Thyroid gland (tissue), 4 donors: ENCODE results near the gene NDC80. TPM values are rescaled to one million over a fixed set of nuclear protein-coding genes. Genes with fewer than 3 reads are reported as not detected.

Experiments
- DNase-seq, 2 donors: peaks; one replicate each; pipeline ENCODE4 v3.0.0-alpha.2; 2019
- H3K27ac ChIP-seq, 3 donors: fragments of 200-600 bp; sonication (generic); 1 replicate in 2 of 3; 2 replicates in 1 of 3; pipeline ENCODE4 v1.5.1; 2016 to 2019; ENCODE audit warnings: mild to moderate bottlenecking in 1 of 3, moderate library complexity in 1 of 3
- H3K27me3 ChIP-seq: fragments of 200-600 bp; sonication (generic); one replicate; pipeline ENCODE4 v1.5.1; 2019
- H3K36me3 ChIP-seq, 2 donors: fragments of 200-600 bp; sonication (generic); one replicate each; pipeline ENCODE4 v1.5.1; 2016 to 2019
- H3K4me1 ChIP-seq, 2 donors: fragments of 200-600 bp; sonication (generic); one replicate each; pipeline ENCODE4 v1.5.1; 2017 to 2019
- H3K4me3 ChIP-seq, 3 donors: fragments of 200-600 bp; sonication (generic); replicated peaks in 1 of 3; 1 replicate in 2 of 3; 2 replicates in 1 of 3; pipeline ENCODE4 v1.5.1; 2016; ENCODE audit warnings: mild to moderate bottlenecking in 1 of 3
- H3K9me3 ChIP-seq: fragments of 200-600 bp; sonication (generic); one replicate; pipeline ENCODE4 v1.5.1; 2017
- CTCF ChIP-seq, 6 experiments: fragments of 200-600 bp in 3 of 6; fragments of 450-650 bp in 3 of 6; sonication (generic) in 3 of 6; IDR thresholded peaks; one replicate each; pipeline ENCODE4 v1.5.1; 2016 to 2019; ENCODE audit warnings: antibody characterized with exemption in 6 of 6, mild to moderate bottlenecking in 2 of 6, inconsistent platforms in 1 of 6, moderate library complexity in 1 of 6
- POLR2A ChIP-seq, 2 donors: fragments of 450-650 bp; IDR thresholded peaks; one replicate each; pipeline ENCODE4 v1.6.1; 2017; ENCODE audit warnings: antibody characterized with exemption in 2 of 2, mild to moderate bottlenecking in 2 of 2, moderate library complexity in 1 of 2
- WGBS, 2 donors: methylation state at CpG; one replicate each; pipeline ENCODE4 v1.1.5; 2017; 5-methylcytosine and 5-hydroxymethylcytosine counted together
- intact Hi-C: fragments of 100-400 bp; cut with DNase I; formaldehyde crosslinking; loops from one replicate; pipeline ENCODE4 v1.15.1; 2023
- total RNA-seq, 4 donors: library from RNA; depleted of rRNA; stranded (reverse); fragments of >200 nt; gene quantifications; one replicate each; pipeline ENCODE4 v1.2.3, GENCODE V29; 2016

Gene NDC80
- total RNA-seq, 4 donors from 2014 or later = 0.33 to 1.4 (median 0.81) TPM; not detected in 1

- H3K27ac ChIP-seq = no peak overlapping the region
- H3K4me1 ChIP-seq = no peaks in the 10 kb centered on the region
- H3K27me3 ChIP-seq = no peaks in the 10 kb centered on the region
- TF ChIP-seq POLR2A (IDR thresholded peaks at IDR 0.05) (no peak), CTCF (IDR thresholded peaks at IDR 0.05) (no peak)
- WGBS, 2 donors = 95 to 97% methylated on average over 2 of the region's 2 CpGs
- H3K9me3 ChIP-seq = no peaks in the 10 kb centered on the region
- H3K4me3 ChIP-seq = no peak overlapping the region
- no peaks in the 10 kb centered on the region for H3K36me3 ChIP-seq
- intact Hi-C loops = no loop called here
- DNase-seq = no peak
These were observed 38.6 kb upstream of the NDC80 start for GRCh38 chr18:2532797-2533196.

GRCh38 chr18:2534906-2535305 lies 36.5 kb upstream of the NDC80 start:
- Histone ChIP-seq H3K9me3 (no peaks in the 10 kb centered on the region), H3K4me1 (no peaks in the 10 kb centered on the region), H3K4me3 (no peak overlapping the region), H3K27ac (no peak overlapping the region), H3K27me3 (no peaks in the 10 kb centered on the region), H3K36me3 (no peaks in the 10 kb centered on the region)
- DNase-seq = no peak
- intact Hi-C loops = no loop called here
- 49 to 71% methylated on average over 1 of the region's 1 CpG for WGBS, 2 donors
- TF ChIP-seq CTCF (IDR thresholded peaks at IDR 0.05) = no peak
- no peak for TF ChIP-seq POLR2A (IDR thresholded peaks at IDR 0.05)

- no peaks in the 10 kb centered on the region for H3K4me1 ChIP-seq
- TF ChIP-seq POLR2A (IDR thresholded peaks at IDR 0.05) (no peak), CTCF (IDR thresholded peaks at IDR 0.05) (no peak)
- H3K27ac ChIP-seq = no peak overlapping the region
- no peak overlapping the region for H3K4me3 ChIP-seq
- intact Hi-C loops = no loop called here
- H3K27me3 ChIP-seq = no peaks in the 10 kb centered on the region
- no peaks in the 10 kb centered on the region for H3K9me3 ChIP-seq
- 95 to 100% methylated on average over 1 of the region's 1 CpG for WGBS, 2 donors
- no peak for DNase-seq
- H3K36me3 ChIP-seq = no peaks in the 10 kb centered on the region
These were observed 35.9 kb upstream of the NDC80 start for GRCh38 chr18:2535419-2535910.

GRCh38 chr18:2536063-2536462 lies 35.3 kb upstream of the NDC80 start:
- TF ChIP-seq CTCF (IDR thresholded peaks at IDR 0.05) (no peak), POLR2A (IDR thresholded peaks at IDR 0.05) (no peak)
- 48 to 50% methylated on average over 2 of the region's 2 CpGs for WGBS, 2 donors
- H3K27me3 ChIP-seq = no peaks in the 10 kb centered on the region
- no peak overlapping the region for H3K4me3 ChIP-seq
- H3K4me1 ChIP-seq = no peaks in the 10 kb centered on the region
- H3K27ac ChIP-seq = no peak overlapping the region
- intact Hi-C loops = no loop called here
- H3K9me3 ChIP-seq = no peaks in the 10 kb centered on the region
- H3K36me3 ChIP-seq = no peaks in the 10 kb centered on the region
- no peak for DNase-seq

- no peak for DNase-seq
- Histone ChIP-seq H3K27me3 (no peaks in the 10 kb centered on the region), H3K9me3 (no peaks in the 10 kb centered on the region), H3K4me3 (no peak overlapping the region), H3K36me3 (no peaks in the 10 kb centered on the region), H3K4me1 (no peaks in the 10 kb centered on the region), H3K27ac (no peak overlapping the region)
- intact Hi-C loops = no loop called here
- WGBS, 2 donors = 62 to 69% methylated on average over 4 of the region's 4 CpGs
- TF ChIP-seq CTCF (IDR thresholded peaks at IDR 0.05) = no peak
- TF ChIP-seq POLR2A (IDR thresholded peaks at IDR 0.05) = no peak
These were observed 34.9 kb upstream of the NDC80 start for GRCh38 chr18:2536493-2536892.
